ENCODE results near the gene NHS. TPM values are rescaled to one million over a fixed set of nuclear protein-coding genes. Genes with fewer than 3 reads are reported as not detected.

Gene NHS
- total and polyA plus RNA-seq, 2 of the 13 experiments (the other 11 are each of a cell fraction or from before 2014, with no cell fraction given) = 0.02 TPM; not detected in 1

- no peaks in the 10 kb centered on the region for H3K79me2 ChIP-seq (ENCODE audit: insufficient read depth, low read length)
- DNase-seq (ENCODE audit: low spot score) = no peak
- 47% methylated on average over 2 of the region's 2 CpGs for WGBS (ENCODE audit: low lambda C conversion rate)
- FAIRE-seq = no peak
- no peak overlapping the region for H2AFZ ChIP-seq (ENCODE audit: low read length)
- H3K4me2 ChIP-seq (ENCODE audit: low read depth, low read length) = no peak overlapping the region
- intact Hi-C loops (cut with micrococcal nuclease; ENCODE audit: unreplicated experiment) = no loop called here
- in situ Hi-C loops (cut with HindIII; ENCODE audit: extremely low pct_ligation_motif_present, low pct_unique_long_range_greater_than_20kb) = no loop called here
- H3K9me3 ChIP-seq (ENCODE audit: low read length) = no peaks in the 10 kb centered on the region
- H3K4me1 ChIP-seq (ENCODE audit: insufficient read depth, low read length) = no peaks in the 10 kb centered on the region
- no peaks in the 10 kb centered on the region for H4K20me1 ChIP-seq (ENCODE audit: insufficient read depth, low read length)
- H3K9ac ChIP-seq (ENCODE audit: insufficient read depth, low read depth, low read length) = no peak overlapping the region
- ChIA-PET CTCF (ENCODE audit: low intra/inter-chr PET ratio, low total read pairs) (no interaction called here), POLR2A (no interaction called here)
- no peak overlapping the region for H3K27ac ChIP-seq (ENCODE audit: extremely low read length, insufficient read depth, low read length)
- ATAC-seq = no peak
- H3K36me3 ChIP-seq (replicated peaks in 1 of 2; ENCODE audit: control insufficient read depth in 1 of 2, insufficient read depth in 2 of 2, low read length in 2 of 2) = no peaks in the 10 kb centered on the region
- H3K27me3 ChIP-seq (ENCODE audit: control insufficient read depth in 1 of 2, insufficient read depth in 2 of 2, low read length in 2 of 2) = no peaks in the 10 kb centered on the region
- H3K4me3 ChIP-seq (replicated peaks in 1 of 3; ENCODE audit: insufficient read depth in 1 of 3, low read depth in 2 of 3, low read length in 3 of 3) = no peak overlapping the region
- BruUV-seq (replicated peaks) = no TSS peak
- TF ChIP-seq HMGXB4 (CRISPR knock-in tag; IDR thresholded peaks at IDR 0.05; ENCODE audit: borderline replicate concordance in 1 of 2, low read depth in 1 of 2) (no peak), FOSL2 (CRISPR knock-in tag; IDR thresholded peaks at IDR 0.05) (no peak), CSRNP2 (CRISPR knock-in tag; conservative IDR thresholded peaks at IDR 0.05; ENCODE audit: low read depth) (no peak), ESRRA (CRISPR knock-in tag; IDR thresholded peaks at IDR 0.05; ENCODE audit: low read depth) (no peak), ZBTB37 (CRISPR knock-in tag; IDR thresholded peaks at IDR 0.05) (no peak), RORA (CRISPR knock-in tag; IDR thresholded peaks at IDR 0.05) (no peak), ATF3 (CRISPR knock-in tag; IDR thresholded peaks at IDR 0.05) (no peak), ZBTB44 (CRISPR knock-in tag; IDR thresholded peaks at IDR 0.05) (no peak), ZNF562 (CRISPR knock-in tag; IDR thresholded peaks at IDR 0.05; ENCODE audit: borderline replicate concordance) (no peak), FOSL1 (CRISPR knock-in tag; IDR thresholded peaks at IDR 0.05; ENCODE audit: borderline replicate concordance) (no peak), ZNF766 (CRISPR knock-in tag; IDR thresholded peaks at IDR 0.05; ENCODE audit: borderline replicate concordance) (no peak), TRIM22 (IDR thresholded peaks at IDR 0.05) (no peak), ZBTB14 (CRISPR knock-in tag; IDR thresholded peaks at IDR 0.05) (no peak), ZNF225 (CRISPR knock-in tag; IDR thresholded peaks at IDR 0.05) (no peak), ZMYM3 (CRISPR knock-in tag; IDR thresholded peaks at IDR 0.05) (no peak)
Observed at GRCh38 chrX:17471121-17471520, 96.1 kb downstream of the NHS start.
